T-cell (primary cell): ENCODE measurements around the gene FBF1. TPM values are rescaled to one million over a fixed set of nuclear protein-coding genes. Genes with fewer than 3 reads are reported as not detected.

Experiments used
- ATAC-seq, 4 experiments: fragments of 200-7000 bp in 3 of 4; fragments of 150-1000 bp in 1 of 4; cut with Tn5 transposase; replicated peaks in 1 of 4; 1 replicate in 3 of 4; 2 replicates in 1 of 4; pipeline ENCODE4 v1.10.0; 2021; ENCODE audit warnings: moderate library complexity in 3 of 4, mild to moderate bottlenecking in 2 of 4, moderate number of reproducible peaks in 1 of 4
- CTCF ChIA-PET, 2 donors: fragments of 300-600 bp; sonication (Branson Sonifier 250); formaldehyde crosslinking; loops; one replicate each; lab custom pipeline; 2022; ENCODE audit warnings: antibody characterized with exemption in 2 of 2; lab: Charles Lee
- POLR2A ChIA-PET, 2 donors: fragments of 300-600 bp; sonication (Branson Sonifier 250); formaldehyde crosslinking; loops; one replicate each; lab custom pipeline; 2022; ENCODE audit warnings: antibody characterized with exemption in 2 of 2; lab: Charles Lee
- DNase-seq, 35 experiments: peaks; one replicate each; pipeline versions ENCODE4 v3.0.0 to v3.0.0-alpha.2; 2013 to 2023
- H3K27ac ChIP-seq: one replicate; pipeline ENCODE4 v1.5.1; 2013; ENCODE audit warnings: low read length
- H3K27me3 ChIP-seq, 2 experiments: replicated peaks in 1 of 2; 1 replicate in 1 of 2; 2 replicates in 1 of 2; pipeline versions ENCODE4 v1.6.1 to v1.7.0; 2013; ENCODE audit warnings: low read length in 1 of 2, mixed read lengths in 1 of 2; ENCODE audit not compliant: control insufficient read depth in 2 of 2, insufficient read depth in 2 of 2; ENCODE audit errors: extremely low read depth in 1 of 2
- H3K36me3 ChIP-seq, 2 donors: 1 replicate in 1 of 2; 2 replicates in 1 of 2; pipeline versions ENCODE4 v1.6.1 to v1.7.0; 2013; ENCODE audit warnings: low read length in 1 of 2; ENCODE audit not compliant: control insufficient read depth in 2 of 2, insufficient read depth in 1 of 2; ENCODE audit errors: extremely low read depth in 1 of 2
- H3K4me1 ChIP-seq, 2 experiments: 1 replicate in 1 of 2; 2 replicates in 1 of 2; pipeline versions ENCODE4 v1.6.1 to v1.7.0; 2013; ENCODE audit warnings: low read length in 2 of 2, mixed read lengths in 1 of 2; ENCODE audit not compliant: insufficient read depth in 2 of 2, control insufficient read depth in 1 of 2; ENCODE audit errors: extremely low read depth in 1 of 2
- H3K4me3 ChIP-seq, 2 donors: 1 replicate in 1 of 2; 2 replicates in 1 of 2; pipeline versions ENCODE4 v1.5.1 to v1.7.0; 2013; ENCODE audit warnings: mild to moderate bottlenecking in 2 of 2, low read length in 1 of 2, moderate library complexity in 1 of 2; ENCODE audit not compliant: control insufficient read depth in 1 of 2; ENCODE audit errors: extremely low read depth in 1 of 2
- H3K9me3 ChIP-seq: 2 replicates; pipeline ENCODE4 v1.7.0; 2013
- H3K27ac Mint-ChIP-seq, 2 donors: one replicate each; pipeline ENCODE4 v1.8.0; 2020 to 2021; ENCODE audit warnings: mild to moderate bottlenecking in 2 of 2, mixed read lengths in 2 of 2
- H3K27me3 Mint-ChIP-seq, 2 donors: one replicate each; pipeline ENCODE4 v1.8.0; 2021 to 2022; ENCODE audit warnings: mixed read lengths in 2 of 2
- H3K36me3 Mint-ChIP-seq: one replicate; pipeline ENCODE4 v1.8.0; 2021; ENCODE audit warnings: mixed read lengths
- H3K4me1 Mint-ChIP-seq, 3 donors: one replicate each; pipeline ENCODE4 v1.8.0; 2020 to 2022; ENCODE audit warnings: mixed read lengths in 3 of 3, mild to moderate bottlenecking in 1 of 3
- H3K4me3 Mint-ChIP-seq, 3 donors: one replicate each; pipeline ENCODE4 v1.8.0; 2020 to 2022; ENCODE audit warnings: mild to moderate bottlenecking in 3 of 3, mixed read lengths in 3 of 3, moderate library complexity in 3 of 3
- H3K9me3 Mint-ChIP-seq, 3 donors: one replicate each; pipeline ENCODE4 v1.8.0; 2020 to 2022; ENCODE audit warnings: mixed read lengths in 3 of 3
- WGBS: methylation state at CpG from one replicate; pipeline ENCODE4 v1.1.5; 2013; ENCODE audit warnings: missing lambda C conversion rate; ENCODE audit not compliant: insufficient coverage; 5-methylcytosine and 5-hydroxymethylcytosine counted together
- total RNA-seq, 35 experiments: library from RNA in 6 of 35; stranded (reverse) in 6 of 35; fragments of 120-200 nt in 1 of 35; gene quantifications; one replicate each; pipeline versions ENCODE4 v1.2.1 to v1.2.4 and lab custom pipeline; 2013 to 2026

The FBF1 gene
- total RNA-seq, 5 donors from 2014 or later (not counting 1 experiment from before 2014, with no cell fraction given): 25.7 to 45.3 (median 41.5) TPM

DNA sequence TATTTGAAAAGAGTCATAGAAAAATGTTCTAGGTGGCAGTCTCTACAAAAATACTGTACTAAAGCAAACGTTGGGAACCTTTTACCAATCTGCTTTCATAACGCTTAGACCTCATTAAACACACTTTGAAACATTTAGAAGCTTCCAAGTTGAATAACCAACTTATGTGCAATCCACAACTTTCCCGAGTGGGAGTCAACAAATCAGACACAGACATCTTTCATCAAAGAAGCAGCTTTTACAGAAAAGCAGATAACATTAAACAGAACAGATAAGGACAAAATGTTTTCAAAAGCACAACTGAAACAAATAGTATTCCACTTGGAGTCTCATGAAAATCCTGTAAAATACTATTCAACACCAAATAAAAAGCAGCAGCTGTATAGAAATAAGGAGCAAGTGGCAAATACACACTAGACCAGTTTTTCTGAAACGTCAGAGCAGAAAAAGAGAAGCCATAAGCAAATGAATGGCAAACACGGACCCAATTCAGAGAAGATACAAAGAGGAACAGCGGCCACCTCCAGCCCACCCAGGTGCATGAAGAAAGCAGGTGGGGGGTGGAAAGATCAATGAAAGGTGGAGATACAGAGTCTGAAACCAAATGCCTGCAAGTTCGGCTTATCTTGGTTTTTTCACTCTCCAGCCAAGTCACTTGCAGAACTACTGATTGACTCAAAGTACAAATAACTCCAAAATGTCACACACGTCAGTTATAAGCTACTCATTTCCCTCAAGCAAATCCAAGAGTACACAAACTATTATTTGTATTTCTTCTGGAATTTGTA lies 18.4 kb upstream of the FBF1 start:
- POLR2A ChIA-PET: interaction anchor here in 1 of 2 donors (0.5 kb wide), 1 partner anchor 104 kb away, joined by 8 read pairs; the partner anchor contains the start of gene WBP2
- H3K9me3 ChIP-seq: no peaks in the 10 kb centered on the region
- H3K27ac ChIP-seq: no peak overlapping the region
- no peak overlapping the region for H3K4me3 Mint-ChIP-seq
- WGBS: 92% methylated on average over 2 of the region's 8 CpGs
- H3K27me3 ChIP-seq: no peaks in the 10 kb centered on the region
- no peak for ATAC-seq
- DNase-seq: no peak
- peaks cover 28% of the 10 kb centered on the region for H3K36me3 Mint-ChIP-seq
- H3K36me3 ChIP-seq: peaks cover 12 to 28% of the 10 kb centered on the region in 2 donors
- peaks cover 3 to 12% (median 11%) of the 10 kb centered on the region in 3 donors for H3K4me1 Mint-ChIP-seq
- no peaks in the 10 kb centered on the region for H3K4me1 ChIP-seq
- H3K9me3 Mint-ChIP-seq: no peaks in the 10 kb centered on the region
- H3K27ac Mint-ChIP-seq: no peak overlapping the region
- no peak overlapping the region for H3K4me3 ChIP-seq
- CTCF ChIA-PET: interaction anchor here in 1 of 2 donors (0.6 kb wide), 1 partner anchor 94 kb away, joined by 3 read pairs; no protein-coding TSS in a partner anchor
- no peaks in the 10 kb centered on the region for H3K27me3 Mint-ChIP-seq

DNA sequence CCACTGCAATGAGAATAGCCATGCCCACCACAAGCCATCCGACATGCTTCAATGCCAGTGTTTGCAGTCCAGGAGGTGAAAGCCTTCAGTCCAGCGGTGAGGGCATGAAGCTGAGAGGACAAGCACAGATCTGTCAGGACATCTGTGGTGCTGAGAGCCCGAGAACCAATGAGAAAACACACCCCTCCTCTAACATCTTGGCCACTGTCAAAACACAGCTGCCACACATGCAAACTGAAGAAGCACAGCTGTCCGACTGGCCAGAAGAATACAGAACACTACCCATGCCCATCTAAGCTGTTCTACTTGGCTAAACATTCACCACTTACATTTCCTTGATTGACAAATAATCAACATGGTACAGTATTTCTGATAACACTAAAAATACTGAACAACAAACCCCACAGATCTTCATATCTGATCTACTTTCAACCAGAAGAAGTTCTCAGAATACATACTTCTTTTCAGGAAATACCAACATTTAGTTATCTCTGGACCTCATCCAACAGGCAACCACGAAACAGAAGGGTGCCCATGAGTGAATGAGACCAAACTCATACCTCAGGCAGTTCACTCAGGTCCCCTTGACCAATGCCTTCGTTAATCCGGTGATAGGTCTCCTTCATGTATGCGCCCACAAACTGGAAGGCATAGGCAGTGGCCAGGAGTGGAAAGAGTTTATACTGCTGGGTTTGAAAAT lies 10.2 kb upstream of the FBF1 start:
- no peak overlapping the region for H3K4me3 Mint-ChIP-seq

DNA sequence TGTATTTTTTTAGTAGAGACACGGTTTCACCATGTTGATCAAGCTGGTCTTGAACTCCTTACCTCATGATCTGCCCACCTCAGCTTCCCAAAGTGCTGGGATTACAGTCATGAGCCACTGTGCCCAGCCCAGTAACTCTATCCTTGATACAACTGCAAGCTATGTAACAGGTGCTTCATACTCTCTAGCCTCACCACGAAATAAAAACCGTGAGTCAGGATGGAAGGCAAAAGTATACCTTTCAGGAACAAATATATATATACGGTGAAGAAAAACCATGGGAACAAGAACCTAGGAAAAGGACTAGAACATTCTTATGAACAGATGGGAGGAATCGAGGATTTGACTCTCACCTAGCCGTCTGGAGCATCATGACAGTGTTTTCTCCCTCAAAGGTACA lies 9.6 kb upstream of the FBF1 start:
- Histone ChIP-seq H3K27ac (no peak overlapping the region), H3K9me3 (no peaks in the 10 kb centered on the region), H3K4me1 (no peaks in the 10 kb centered on the region), H3K27me3 (no peaks in the 10 kb centered on the region), H3K4me3 (no peak overlapping the region), H3K36me3 (peaks cover 13 to 74% of the 10 kb centered on the region in 2 donors)
- Mint-ChIP-seq H3K27me3 (no peaks in the 10 kb centered on the region), H3K27ac (no peak overlapping the region), H3K4me3 (no peak overlapping the region), H3K36me3 (peaks cover 35% of the 10 kb centered on the region), H3K9me3 (no peaks in the 10 kb centered on the region), H3K4me1 (peaks cover 0 to 4% (median 0%) of the 10 kb centered on the region in 3 donors)
- ChIA-PET CTCF (no interaction called here), POLR2A (no interaction called here)
- no peak for ATAC-seq
- 100% methylated on average over 1 of the region's 6 CpGs for WGBS
- DNase-seq: no peak

More for the DNA sequence above, 10.2 kb upstream of the FBF1 start:
- no peak overlapping the region for H3K27ac ChIP-seq
- 84% methylated on average over 3 of the region's 8 CpGs for WGBS
- ATAC-seq (peak in 1 of 4 experiments; percentile 24), DNase-seq (no peak)
- Mint-ChIP-seq H3K27ac (no peak overlapping the region), H3K36me3 (peaks cover 38% of the 10 kb centered on the region), H3K27me3 (no peaks in the 10 kb centered on the region), H3K9me3 (no peaks in the 10 kb centered on the region), H3K4me1 (peaks cover 0 to 4% (median 0%) of the 10 kb centered on the region in 3 donors)
- peaks cover 18 to 79% of the 10 kb centered on the region in 2 donors for H3K36me3 ChIP-seq
- ChIA-PET CTCF (interaction anchor here (0.6 kb wide), 3 partner anchors 96 to 193 kb away, joined by 3 to 4 read pairs (median 3); no protein-coding TSS in a partner anchor), POLR2A (interaction anchor here in 1 of 2 donors (0.6 kb wide), 1 partner anchor 257 kb away, joined by 3 read pairs; no protein-coding TSS in a partner anchor)
- no peaks in the 10 kb centered on the region for H3K4me1 ChIP-seq
- no peaks in the 10 kb centered on the region for H3K27me3 ChIP-seq
- H3K9me3 ChIP-seq: no peaks in the 10 kb centered on the region
- H3K4me3 ChIP-seq: no peak overlapping the region

DNA sequence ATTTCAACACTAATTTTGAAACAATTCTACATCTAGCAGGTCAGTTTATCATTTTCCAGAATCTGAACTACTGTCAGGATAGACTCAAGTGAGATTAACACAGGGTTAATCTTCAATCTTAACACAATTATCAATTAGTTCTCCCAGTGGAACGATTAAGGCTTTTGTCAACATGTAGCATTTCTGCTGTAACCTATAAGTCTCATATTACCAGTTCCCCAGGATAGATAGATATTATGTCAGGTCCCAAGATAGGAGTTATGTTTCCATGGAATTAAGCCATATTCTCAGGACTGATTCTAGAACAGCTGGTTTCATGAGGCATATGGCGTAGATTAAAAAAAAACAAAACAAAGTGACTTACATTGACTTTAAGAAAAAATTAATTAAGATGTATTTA lies 4.4 kb upstream of the FBF1 start:
- H3K4me3 ChIP-seq: no peak overlapping the region
- POLR2A ChIA-PET: no interaction called here
- ATAC-seq: no peak
- Mint-ChIP-seq H3K27ac (no peak overlapping the region), H3K36me3 (peaks cover 18% of the 10 kb centered on the region), H3K27me3 (no peaks in the 10 kb centered on the region), H3K4me1 (peaks cover 7 to 14% (median 14%) of the 10 kb centered on the region in 3 donors), H3K4me3 (no peak overlapping the region), H3K9me3 (no peaks in the 10 kb centered on the region)
- no peaks in the 10 kb centered on the region for H3K9me3 ChIP-seq
- no peak for DNase-seq
- no peaks in the 10 kb centered on the region for H3K27me3 ChIP-seq
- CTCF ChIA-PET: no interaction called here
- H3K36me3 ChIP-seq: peaks cover 2 to 33% of the 10 kb centered on the region in 2 donors
- WGBS: no CpG with 5 or more reads among the region's 2 CpGs
- H3K27ac ChIP-seq: no peak overlapping the region
- peaks cover 0 to 11% of the 10 kb centered on the region in 2 experiments for H3K4me1 ChIP-seq

DNA sequence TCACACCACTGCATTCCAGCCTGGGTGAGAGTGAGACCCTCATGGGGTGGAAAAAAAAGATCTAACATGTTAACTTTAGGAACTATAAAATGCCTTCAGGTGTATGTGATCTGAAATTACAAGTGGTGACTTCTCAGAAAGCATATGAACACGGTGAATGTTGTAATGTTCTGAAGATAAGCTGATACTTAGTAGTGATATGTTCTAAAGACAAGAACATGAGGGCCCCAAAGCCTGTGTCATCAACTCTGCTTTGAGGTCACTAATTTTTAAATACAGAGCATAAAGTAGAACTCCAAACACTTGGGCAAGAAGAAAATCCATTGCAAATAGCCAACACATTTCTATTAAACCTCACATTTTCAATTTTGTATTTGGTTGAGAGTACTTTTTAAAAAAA lies 2.6 kb upstream of the FBF1 start:
- peaks cover 9% of the 10 kb centered on the region for H3K36me3 Mint-ChIP-seq

DNA sequence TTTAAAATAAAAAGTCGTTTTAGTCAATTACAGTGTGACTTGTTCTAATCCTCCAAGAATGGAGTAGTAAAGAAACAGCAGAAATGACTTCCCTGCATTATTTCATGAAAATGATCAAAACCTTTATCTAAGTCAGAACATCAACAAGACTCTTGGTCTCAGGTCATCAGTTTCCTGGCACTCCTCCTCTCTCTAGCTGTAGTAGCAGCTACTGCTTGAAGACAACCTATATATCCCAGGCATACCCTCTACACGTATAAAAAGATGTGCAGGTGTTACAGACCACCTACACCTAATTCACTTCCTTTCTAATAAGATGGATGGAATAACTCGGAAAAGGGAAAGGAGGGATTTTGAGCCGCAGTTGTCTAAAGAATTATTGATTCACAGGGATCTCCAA lies 1.6 kb upstream of the FBF1 start:
- Histone ChIP-seq H3K36me3 (peaks cover 2 to 9% of the 10 kb centered on the region in 2 donors), H3K27me3 (no peaks in the 10 kb centered on the region), H3K27ac (no peak overlapping the region), H3K4me1 (peaks cover 0 to 16% of the 10 kb centered on the region in 2 experiments), H3K4me3 (no peak overlapping the region), H3K9me3 (no peaks in the 10 kb centered on the region)
- ChIA-PET POLR2A (no interaction called here), CTCF (interaction anchor here in 1 of 2 donors (0.7 kb wide), 1 partner anchor 560 kb away, joined by 10 read pairs; no protein-coding TSS in a partner anchor)
- no peaks in the 10 kb centered on the region for H3K27me3 Mint-ChIP-seq
- no CpG with 5 or more reads among the region's 4 CpGs for WGBS
- ATAC-seq (no peak), DNase-seq (no peak)
- H3K4me1 Mint-ChIP-seq: peaks cover 9 to 19% (median 14%) of the 10 kb centered on the region in 3 donors
- no peak overlapping the region for H3K27ac Mint-ChIP-seq
- H3K36me3 Mint-ChIP-seq: peaks cover 6% of the 10 kb centered on the region
- no peak overlapping the region for H3K4me3 Mint-ChIP-seq
- H3K9me3 Mint-ChIP-seq: no peaks in the 10 kb centered on the region

More for the DNA sequence above, 2.6 kb upstream of the FBF1 start:
- peaks cover 9 to 19% (median 14%) of the 10 kb centered on the region in 3 donors for H3K4me1 Mint-ChIP-seq
- Histone ChIP-seq H3K27me3 (no peaks in the 10 kb centered on the region), H3K4me1 (peaks cover 0 to 16% of the 10 kb centered on the region in 2 experiments), H3K9me3 (no peaks in the 10 kb centered on the region), H3K4me3 (no peak overlapping the region), H3K36me3 (peaks cover 0 to 19% of the 10 kb centered on the region in 2 donors), H3K27ac (no peak overlapping the region)
- no peak for DNase-seq
- H3K9me3 Mint-ChIP-seq: no peaks in the 10 kb centered on the region
- no peak overlapping the region for H3K27ac Mint-ChIP-seq
- POLR2A ChIA-PET: no interaction called here
- ATAC-seq: no peak
- no peaks in the 10 kb centered on the region for H3K27me3 Mint-ChIP-seq
- CTCF ChIA-PET: no interaction called here
- no CpG with 5 or more reads among the region's 1 CpG for WGBS
- H3K4me3 Mint-ChIP-seq: no peak overlapping the region
